Hepatocyte (in vitro differentiated cells): ENCODE data around the gene EHD1. TPM values are rescaled to one million over a fixed set of nuclear protein-coding genes. Genes with fewer than 3 reads are reported as not detected.

Experiments used
- DNase-seq: peaks from one replicate; pipeline ENCODE4 v3.0.0-alpha.2; 2016; ENCODE audit warnings: low spot score
- H2AFZ ChIP-seq: fragments of 200-600 bp; sonication (generic); 2 replicates; pipeline ENCODE4 v1.6.0; 2016; ENCODE audit warnings: antibody characterized with exemption, mild to moderate bottlenecking
- H3K27ac ChIP-seq: fragments of 200-600 bp; sonication (generic); 2 replicates; pipeline ENCODE4 v1.5.1; 2016; ENCODE audit warnings: mild to moderate bottlenecking
- H3K27me3 ChIP-seq: fragments of 200-600 bp; sonication (generic); 2 replicates; pipeline ENCODE4 v1.6.1; 2016
- H3K36me3 ChIP-seq: fragments of 200-600 bp; sonication (generic); replicated peaks from 2 replicates; pipeline ENCODE4 v1.5.1; 2016; ENCODE audit warnings: low read depth; ENCODE audit not compliant: insufficient read depth
- H3K4me1 ChIP-seq: fragments of 200-600 bp; sonication (generic); 2 replicates; pipeline ENCODE4 v1.5.1; 2016; ENCODE audit warnings: mild to moderate bottlenecking, moderate library complexity; ENCODE audit not compliant: insufficient read depth
- H3K4me2 ChIP-seq: fragments of 200-600 bp; sonication (generic); 2 replicates; pipeline ENCODE4 v1.6.0; 2016
- H3K4me3 ChIP-seq: fragments of 200-600 bp; sonication (generic); 2 replicates; pipeline ENCODE4 v1.5.1; 2016; ENCODE audit warnings: mild to moderate bottlenecking
- H3K79me2 ChIP-seq: fragments of 200-600 bp; sonication (generic); 2 replicates; pipeline ENCODE4 v1.6.0; 2017; ENCODE audit warnings: mild to moderate bottlenecking
- H3K9me2 ChIP-seq: fragments of 200-600 bp; sonication (generic); replicated peaks from 2 replicates; pipeline ENCODE4 v1.6.0; 2017; ENCODE audit warnings: mild to moderate bottlenecking; ENCODE audit not compliant: insufficient read depth
- H3K9me3 ChIP-seq: fragments of 200-600 bp; sonication (generic); 2 replicates; pipeline ENCODE4 v1.5.1; 2016; ENCODE audit warnings: low read depth, mild to moderate bottlenecking
- H4K20me1 ChIP-seq: fragments of 200-600 bp; sonication (generic); 2 replicates; pipeline ENCODE4 v1.6.0; 2016; ENCODE audit warnings: mild to moderate bottlenecking; ENCODE audit not compliant: insufficient read depth, poor library complexity, severe bottlenecking
- EZH2 ChIP-seq: fragments of 200-600 bp; sonication (generic); IDR thresholded peaks from 2 replicates; pipeline ENCODE4 v1.6.1; 2016; ENCODE audit warnings: antibody characterized with exemption, mild to moderate bottlenecking, borderline replicate concordance
- EZH2phosphoT487 ChIP-seq: fragments of 200-600 bp; sonication (generic); IDR thresholded peaks from one replicate; pipeline ENCODE4 v1.6.1; 2018; ENCODE audit warnings: antibody characterized with exemption, mild to moderate bottlenecking, low read depth, moderate library complexity; ENCODE audit not compliant: unreplicated experiment, severe bottlenecking
- WGBS: methylation state at CpG from one replicate; pipeline ENCODE4 v1.1.6; 2016; ENCODE audit warnings: low lambda C conversion rate; ENCODE audit errors: missing lambda C conversion rate; 5-methylcytosine and 5-hydroxymethylcytosine counted together
- polyA plus RNA-seq: library from polyadenylated mRNA; unstranded; fragments of >200 nt; fragmentation: Nextera tagmentation; extraction: Ambion mirVana; gene quantifications from 2 replicates; pipeline ENCODE4 v1.2.1, GENCODE V29; 2016
- total RNA-seq: library from RNA; depleted of rRNA; stranded (reverse); fragments of >200 nt; gene quantifications from 2 replicates; pipeline ENCODE4 v1.2.3, GENCODE V29; 2014
- TF ChIP-seq, protein P1 (sequence below): fragments of 200-600 bp; sonication (generic); IDR thresholded peaks from 2 replicates; pipeline ENCODE4 v1.5.1; 2016; ENCODE audit warnings: antibody characterized with exemption, mild to moderate bottlenecking; ENCODE audit not compliant: poor library complexity

EHD1 gene
- total and polyA plus RNA-seq, 2 experiments from 2014 or later: 52.4 to 69.5 TPM

DNA sequence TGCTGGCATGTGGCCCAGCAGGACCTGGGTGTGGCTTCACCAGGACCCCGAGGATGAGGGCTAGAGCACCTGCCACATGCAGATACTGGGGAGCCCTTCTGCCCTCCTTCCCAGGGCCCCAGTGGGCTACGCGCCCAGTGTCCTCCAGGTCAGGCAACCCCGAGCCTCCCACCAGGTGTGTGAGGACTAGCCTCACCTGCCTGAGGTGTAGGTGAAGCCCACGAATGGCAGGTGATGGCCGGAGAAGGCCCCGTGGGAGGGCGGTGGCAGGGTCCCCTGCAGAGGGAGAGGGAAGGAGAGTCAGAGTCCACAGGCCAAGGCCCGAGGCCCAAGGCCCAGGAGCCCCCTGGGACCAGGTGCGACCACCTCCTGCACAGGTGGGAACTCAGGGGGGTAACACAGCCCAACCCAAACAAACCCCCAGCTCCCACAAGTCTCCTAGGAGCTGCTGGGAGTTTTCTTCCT, 40.5 kb downstream of the EHD1 start:
- no peaks in the 10 kb centered on the region for H3K27me3 ChIP-seq
- H3K9me2 ChIP-seq: no peaks in the 10 kb centered on the region
- H3K4me3 ChIP-seq: no peak overlapping the region
- DNase-seq: no peak
- TF ChIP-seq EZH2 (no peak), EZH2phosphoT487 (no peak)
- TF ChIP-seq, protein P1, sequence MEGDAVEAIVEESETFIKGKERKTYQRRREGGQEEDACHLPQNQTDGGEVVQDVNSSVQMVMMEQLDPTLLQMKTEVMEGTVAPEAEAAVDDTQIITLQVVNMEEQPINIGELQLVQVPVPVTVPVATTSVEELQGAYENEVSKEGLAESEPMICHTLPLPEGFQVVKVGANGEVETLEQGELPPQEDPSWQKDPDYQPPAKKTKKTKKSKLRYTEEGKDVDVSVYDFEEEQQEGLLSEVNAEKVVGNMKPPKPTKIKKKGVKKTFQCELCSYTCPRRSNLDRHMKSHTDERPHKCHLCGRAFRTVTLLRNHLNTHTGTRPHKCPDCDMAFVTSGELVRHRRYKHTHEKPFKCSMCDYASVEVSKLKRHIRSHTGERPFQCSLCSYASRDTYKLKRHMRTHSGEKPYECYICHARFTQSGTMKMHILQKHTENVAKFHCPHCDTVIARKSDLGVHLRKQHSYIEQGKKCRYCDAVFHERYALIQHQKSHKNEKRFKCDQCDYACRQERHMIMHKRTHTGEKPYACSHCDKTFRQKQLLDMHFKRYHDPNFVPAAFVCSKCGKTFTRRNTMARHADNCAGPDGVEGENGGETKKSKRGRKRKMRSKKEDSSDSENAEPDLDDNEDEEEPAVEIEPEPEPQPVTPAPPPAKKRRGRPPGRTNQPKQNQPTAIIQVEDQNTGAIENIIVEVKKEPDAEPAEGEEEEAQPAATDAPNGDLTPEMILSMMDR: no peak
- no peak overlapping the region for H3K27ac ChIP-seq
- no peaks in the 10 kb centered on the region for H3K36me3 ChIP-seq
- WGBS: over 99% methylated on average over 10 of the region's 10 CpGs
- peaks cover 15% of the 10 kb centered on the region for H3K4me1 ChIP-seq
- H2AFZ ChIP-seq: no peak overlapping the region
- no peaks in the 10 kb centered on the region for H4K20me1 ChIP-seq
- no peak overlapping the region for H3K4me2 ChIP-seq
- H3K9me3 ChIP-seq: no peaks in the 10 kb centered on the region
- peaks cover 9% of the 10 kb centered on the region for H3K79me2 ChIP-seq

DNA sequence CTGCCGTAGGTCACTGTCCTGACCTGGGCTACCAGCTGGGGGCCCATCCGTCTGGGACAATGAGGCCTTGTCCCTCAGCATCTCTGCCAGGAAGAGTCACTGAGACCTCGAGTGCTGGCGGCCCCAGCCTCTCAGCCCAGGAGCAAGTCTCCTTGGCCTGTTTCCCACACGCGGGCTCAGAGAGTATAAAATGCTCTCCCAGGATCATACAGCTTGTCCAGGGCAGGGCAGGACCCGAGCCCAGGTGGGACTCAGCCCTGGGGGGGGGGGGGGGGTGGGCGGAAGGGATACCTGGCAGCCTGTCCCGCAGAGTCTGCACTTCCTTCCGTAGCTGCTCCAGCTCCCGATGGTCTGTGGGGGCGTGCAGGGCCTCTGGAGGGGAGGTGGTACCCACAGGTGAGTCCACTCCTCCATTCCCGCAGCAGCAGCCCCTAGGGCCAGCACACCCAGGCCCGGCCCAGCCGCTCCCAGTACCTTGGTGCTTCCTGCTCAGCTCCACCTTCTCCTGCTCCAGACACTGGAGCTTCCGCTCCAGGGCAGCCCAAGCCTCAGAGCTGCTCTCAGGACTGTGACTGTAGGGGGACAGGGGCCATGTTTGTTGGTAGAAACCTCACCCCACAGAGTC, 41.9 kb downstream of the EHD1 start:
- Histone ChIP-seq H4K20me1 (no peaks in the 10 kb centered on the region), H3K79me2 (peaks cover 2% of the 10 kb centered on the region), H2AFZ (no peak overlapping the region), H3K4me3 (no peak overlapping the region), H3K4me2 (no peak overlapping the region), H3K27me3 (no peaks in the 10 kb centered on the region), H3K9me2 (no peaks in the 10 kb centered on the region), H3K36me3 (no peaks in the 10 kb centered on the region), H3K9me3 (no peaks in the 10 kb centered on the region), H3K27ac (no peak overlapping the region), H3K4me1 (peaks cover 2% of the 10 kb centered on the region)
- 94% methylated on average over 14 of the region's 16 CpGs for WGBS
- no peak for DNase-seq
- TF ChIP-seq, protein P1: no peak
- no peak for TF ChIP-seq EZH2phosphoT487
- TF ChIP-seq EZH2: no peak

DNA sequence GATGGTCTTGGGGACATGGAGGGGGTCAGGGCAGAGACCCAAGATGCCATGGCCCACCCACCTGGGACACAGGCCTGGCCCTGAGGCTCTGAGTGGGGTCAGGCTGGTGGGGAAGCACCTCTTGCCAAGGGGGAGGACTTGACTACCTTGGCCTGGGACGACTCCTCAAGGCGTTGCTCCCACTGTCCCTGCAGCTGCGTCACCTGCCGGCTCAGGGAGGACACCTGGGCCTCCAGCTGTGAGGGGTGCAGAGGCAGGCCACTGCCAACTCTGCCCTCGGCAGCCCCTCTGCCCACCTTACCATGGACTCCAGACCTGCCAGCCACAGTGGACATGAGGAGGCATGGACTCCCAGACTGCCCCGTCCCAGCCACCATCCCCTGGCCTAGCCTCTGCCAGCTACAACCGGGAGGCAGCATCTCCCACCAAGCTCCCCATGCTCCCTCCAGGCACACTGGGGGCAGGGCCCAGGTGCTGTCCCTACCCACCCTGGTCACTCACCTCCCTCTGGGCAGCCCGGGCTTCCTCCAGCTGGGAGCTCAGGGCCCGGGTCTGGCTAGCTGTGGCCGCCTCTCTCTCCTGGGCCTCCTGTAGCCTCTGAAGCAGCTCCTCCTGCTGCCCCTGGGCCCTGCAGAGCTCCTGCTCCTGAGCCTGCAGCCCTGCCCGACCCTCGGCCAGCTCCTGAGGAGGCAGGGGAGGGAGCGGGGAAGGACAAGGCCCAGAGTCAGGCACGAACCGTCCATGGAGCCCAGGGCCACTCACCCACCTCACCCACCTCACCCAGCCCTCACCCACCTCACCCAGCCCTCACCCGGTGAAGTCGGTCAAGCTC, 42.6 kb downstream of the EHD1 start:
- Histone ChIP-seq H3K9me3 (no peaks in the 10 kb centered on the region), H3K9me2 (no peaks in the 10 kb centered on the region), H3K27ac (no peak overlapping the region), H4K20me1 (no peaks in the 10 kb centered on the region), H3K4me1 (no peaks in the 10 kb centered on the region), H3K36me3 (no peaks in the 10 kb centered on the region), H2AFZ (no peak overlapping the region), H3K27me3 (no peaks in the 10 kb centered on the region), H3K4me2 (no peak overlapping the region), H3K79me2 (no peaks in the 10 kb centered on the region), H3K4me3 (no peak overlapping the region)
- WGBS: 93% methylated on average over 14 of the region's 17 CpGs
- TF ChIP-seq, protein P1: no peak
- TF ChIP-seq EZH2phosphoT487 (no peak), EZH2 (no peak)
- DNase-seq: no peak
